Retinal pigment epithelial cell (primary cell): ENCODE results near the gene E2F3.

Source experiments
- DNase-seq: peaks from one replicate; pipeline ENCODE4 v3.0.0-alpha.2; 2010; ENCODE audit warnings: low read depth
- H3K4me3 ChIP-seq: 2 replicates; pipeline ENCODE4 v1.5.1; 2011; ENCODE audit warnings: mild to moderate bottlenecking, low read length, control low read depth, moderate library complexity
- TF ChIP-seq, protein P1 (sequence below): conservative IDR thresholded peaks from 2 replicates; pipeline ENCODE4 v1.5.1; 2011; ENCODE audit warnings: low read depth, low read length, control low read depth, inconsistent platforms

Gene E2F3

DNA sequence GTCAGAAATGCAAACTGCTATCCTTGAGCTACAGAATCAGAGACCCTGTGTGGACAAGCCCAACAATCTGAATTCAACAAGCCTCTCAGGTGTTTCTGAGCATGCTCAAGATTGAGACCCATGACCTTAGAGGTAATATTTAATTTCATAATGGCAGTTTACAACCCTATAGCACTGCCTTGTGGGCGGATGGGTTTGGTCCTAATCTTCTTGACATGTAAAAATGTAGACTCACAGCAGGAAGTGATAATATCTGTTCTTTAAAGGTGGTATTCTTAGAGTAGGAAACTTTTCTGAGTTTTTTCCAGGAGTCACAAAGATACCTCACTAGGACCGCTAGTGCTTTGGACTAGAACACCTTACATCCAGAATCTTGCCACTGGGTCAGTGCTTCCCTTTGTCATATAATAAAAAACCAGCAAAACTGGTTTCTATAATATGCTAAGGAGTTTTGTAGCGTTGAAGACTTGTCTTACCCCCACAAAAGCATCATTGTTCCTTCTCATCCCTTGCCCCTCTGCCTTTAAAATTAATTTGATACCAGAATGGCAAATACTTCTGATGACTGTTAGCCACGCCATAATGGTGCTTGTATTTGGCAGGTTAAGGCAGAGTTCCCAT, 52.6 kb downstream of the E2F3 start:
- DNase-seq: no peak
- TF ChIP-seq, protein P1, sequence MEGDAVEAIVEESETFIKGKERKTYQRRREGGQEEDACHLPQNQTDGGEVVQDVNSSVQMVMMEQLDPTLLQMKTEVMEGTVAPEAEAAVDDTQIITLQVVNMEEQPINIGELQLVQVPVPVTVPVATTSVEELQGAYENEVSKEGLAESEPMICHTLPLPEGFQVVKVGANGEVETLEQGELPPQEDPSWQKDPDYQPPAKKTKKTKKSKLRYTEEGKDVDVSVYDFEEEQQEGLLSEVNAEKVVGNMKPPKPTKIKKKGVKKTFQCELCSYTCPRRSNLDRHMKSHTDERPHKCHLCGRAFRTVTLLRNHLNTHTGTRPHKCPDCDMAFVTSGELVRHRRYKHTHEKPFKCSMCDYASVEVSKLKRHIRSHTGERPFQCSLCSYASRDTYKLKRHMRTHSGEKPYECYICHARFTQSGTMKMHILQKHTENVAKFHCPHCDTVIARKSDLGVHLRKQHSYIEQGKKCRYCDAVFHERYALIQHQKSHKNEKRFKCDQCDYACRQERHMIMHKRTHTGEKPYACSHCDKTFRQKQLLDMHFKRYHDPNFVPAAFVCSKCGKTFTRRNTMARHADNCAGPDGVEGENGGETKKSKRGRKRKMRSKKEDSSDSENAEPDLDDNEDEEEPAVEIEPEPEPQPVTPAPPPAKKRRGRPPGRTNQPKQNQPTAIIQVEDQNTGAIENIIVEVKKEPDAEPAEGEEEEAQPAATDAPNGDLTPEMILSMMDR: no peak
- H3K4me3 ChIP-seq: no peak overlapping the region

DNA sequence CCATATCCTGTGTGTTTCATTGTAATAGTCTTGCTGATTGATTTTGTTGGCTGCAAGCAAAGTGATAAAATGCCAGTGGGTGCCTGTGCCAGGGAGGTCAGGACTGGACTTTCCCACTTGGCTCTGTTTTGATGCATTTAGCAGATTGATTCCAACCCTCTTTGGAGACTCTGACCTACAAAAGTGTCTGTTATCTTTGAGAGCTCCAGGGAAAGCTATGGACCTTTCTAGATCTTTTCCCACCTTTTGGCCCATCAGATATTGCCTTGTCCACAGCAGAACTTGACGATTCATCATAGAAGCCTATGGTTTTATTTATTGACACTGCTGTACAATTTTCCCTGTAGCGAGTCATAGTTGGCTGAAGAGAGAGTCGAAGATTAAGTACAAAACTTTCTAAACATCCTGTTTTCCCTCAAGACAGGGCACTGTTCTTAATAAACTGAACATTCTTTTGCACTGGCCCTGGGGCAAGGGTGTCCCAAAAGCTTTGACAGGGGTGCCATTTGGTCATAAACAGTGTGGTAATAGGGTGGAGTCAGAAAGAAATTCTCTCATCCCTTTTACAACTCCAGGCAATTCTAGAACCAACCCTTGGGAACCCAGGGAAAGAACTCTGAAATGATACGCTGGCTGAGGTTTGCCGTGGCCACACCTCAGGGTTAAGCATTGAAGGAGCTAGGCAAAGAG, 53.7 kb downstream of the E2F3 start:
- H3K4me3 ChIP-seq: no peak overlapping the region
- DNase-seq: no peak
- TF ChIP-seq, protein P1: no peak

DNA sequence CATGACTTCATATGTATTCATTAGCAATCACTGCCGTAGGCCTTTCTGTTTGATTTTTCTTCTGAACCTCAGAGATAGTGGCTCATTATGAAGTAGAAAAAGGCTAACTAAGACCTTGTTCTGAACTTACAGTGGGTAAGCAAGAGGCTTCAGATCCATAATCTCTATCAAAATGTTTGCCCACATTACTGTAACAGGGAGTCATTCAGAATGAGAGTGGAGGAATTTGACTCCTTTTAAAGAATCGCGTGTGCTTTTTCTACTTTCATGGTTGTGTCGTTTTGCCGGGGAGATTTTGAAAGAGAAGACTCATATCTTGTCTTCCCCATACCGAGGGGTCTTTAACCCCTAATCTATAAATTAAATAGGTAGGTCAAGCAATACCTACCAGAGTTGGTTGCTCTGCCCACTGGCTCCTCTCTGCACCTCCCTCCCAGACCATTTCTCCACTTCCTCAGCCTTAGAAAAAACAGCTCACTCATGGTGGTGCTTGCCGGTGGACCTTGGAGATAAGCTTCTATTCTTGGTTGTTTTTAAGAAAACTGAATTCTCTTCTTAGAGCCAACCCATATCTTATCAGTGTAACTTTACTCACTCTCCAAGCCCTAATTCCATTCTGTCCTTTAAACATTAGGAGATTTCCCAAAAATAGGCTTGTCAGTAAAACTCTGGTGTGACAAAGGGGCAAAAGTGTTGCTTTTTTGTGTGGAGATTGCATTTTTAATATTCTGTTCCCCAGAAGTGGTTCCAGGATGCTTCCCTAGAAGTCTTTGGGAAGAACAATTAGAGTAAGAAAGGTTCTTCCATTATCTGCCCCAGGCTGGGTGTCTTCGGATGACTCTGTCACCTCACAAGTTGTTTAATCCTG, 56.6 kb downstream of the E2F3 start:
- DNase-seq: no peak
- no peak overlapping the region for H3K4me3 ChIP-seq
- TF ChIP-seq, protein P1: no peak

DNA sequence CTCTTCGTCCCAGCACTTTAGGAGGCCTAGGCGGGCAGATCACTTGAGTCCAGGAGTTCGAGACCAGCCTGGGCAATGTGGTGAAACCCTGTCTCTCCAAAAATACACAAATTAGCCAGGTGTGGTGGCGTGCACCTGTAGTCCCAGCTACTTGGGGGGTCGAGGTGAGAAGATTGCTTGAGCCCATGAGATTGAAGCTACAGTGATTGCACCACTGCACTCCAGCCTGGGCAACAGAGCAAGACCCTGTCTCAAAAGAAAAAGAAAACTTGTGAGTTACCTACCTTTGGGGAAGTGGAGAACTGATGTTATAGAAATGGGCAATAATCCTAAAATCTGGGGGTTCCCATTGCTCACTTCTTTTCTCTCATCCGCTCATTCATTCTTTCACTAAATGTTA, 58.0 kb downstream of the E2F3 start:
- H3K4me3 ChIP-seq: no peak overlapping the region
- TF ChIP-seq, protein P1: no peak
- no peak for DNase-seq

DNA sequence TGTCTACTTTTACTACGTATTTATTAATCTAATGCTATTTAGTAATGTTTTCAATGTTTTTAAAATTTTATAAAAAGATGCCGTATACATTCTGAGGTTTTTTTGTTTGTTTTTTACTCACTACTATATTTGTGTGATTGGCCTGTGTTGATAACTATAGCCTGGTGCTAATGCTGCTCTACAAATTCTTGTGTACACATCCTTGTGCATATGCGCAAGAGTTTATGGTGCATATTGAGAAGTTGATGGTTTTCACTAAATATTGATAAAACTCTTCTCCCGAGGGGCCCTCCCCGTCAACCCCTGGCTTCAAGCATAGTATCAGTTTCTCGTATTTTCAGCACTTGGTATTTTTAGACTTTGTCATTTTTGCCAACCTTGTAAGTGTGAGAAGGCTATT, 59.9 kb downstream of the E2F3 start:
- TF ChIP-seq, protein P1: no peak
- DNase-seq: no peak
- H3K4me3 ChIP-seq: no peak overlapping the region

DNA sequence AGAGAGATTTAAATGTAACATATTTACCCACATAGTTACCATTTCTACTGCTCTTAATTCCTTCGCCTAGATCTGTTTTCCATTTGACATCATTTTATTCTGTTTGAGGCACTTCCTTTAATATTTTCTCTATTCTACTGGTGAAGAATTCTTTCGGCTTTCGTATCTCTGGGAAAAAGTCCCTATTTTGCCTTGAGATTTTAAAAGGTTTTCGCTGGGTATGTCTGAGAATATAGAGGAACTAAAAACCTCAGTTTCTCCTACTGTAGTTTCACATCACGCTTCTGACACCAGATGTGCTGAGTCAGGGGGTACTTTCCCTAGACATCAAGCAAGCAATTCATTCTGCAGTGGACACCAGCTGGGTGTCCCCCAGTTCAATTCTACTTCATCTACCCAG, 61.7 kb downstream of the E2F3 start:
- no peak for DNase-seq
- TF ChIP-seq, protein P1: no peak
- H3K4me3 ChIP-seq: no peak overlapping the region
